Vagina (tissue), 2 donors: ENCODE data around the gene TFG. TPM values are rescaled to one million over a fixed set of nuclear protein-coding genes. Genes with fewer than 3 reads are reported as not detected.
"Not testable (repeated sequence)": the region's sequence is repeated elsewhere in the genome, so short reads cannot be mapped to it uniquely, and the experiment has no call there.

Experiments used
- DNase-seq, 2 donors: peaks; one replicate each; pipeline ENCODE4 v3.0.0-alpha.2; 2017; ENCODE audit errors: extremely low spot score in 2 of 2
- H3K27ac ChIP-seq: fragments of 200-600 bp; sonication (generic); one replicate; pipeline ENCODE4 v1.5.1; 2019
- H3K27me3 ChIP-seq: fragments of 200-600 bp; sonication (generic); one replicate; pipeline ENCODE4 v1.5.1; 2019
- H3K36me3 ChIP-seq, 2 donors: fragments of 200-600 bp; sonication (generic); one replicate each; pipeline ENCODE4 v1.5.1; 2017 to 2019
- H3K4me1 ChIP-seq: fragments of 200-600 bp; sonication (generic); one replicate; pipeline ENCODE4 v1.5.1; 2019
- H3K4me3 ChIP-seq, 2 donors: fragments of 200-600 bp; sonication (generic); 1 replicate in 1 of 2; 2 replicates in 1 of 2; pipeline ENCODE4 v1.5.1; 2016 to 2019
- H3K9me3 ChIP-seq: fragments of 200-600 bp; sonication (generic); one replicate; pipeline ENCODE4 v1.5.1; 2019
- CTCF ChIP-seq, 3 experiments: fragments of 450-650 bp in 2 of 3; fragments of 200-600 bp in 1 of 3; sonication (generic) in 1 of 3; IDR thresholded peaks; one replicate each; pipeline ENCODE4 v1.5.1; 2017 to 2019; ENCODE audit warnings: antibody characterized with exemption in 3 of 3, mild to moderate bottlenecking in 2 of 3, moderate library complexity in 2 of 3
- POLR2A ChIP-seq, 2 donors: fragments of 450-650 bp; IDR thresholded peaks; one replicate each; pipeline ENCODE4 v1.6.1; 2017; ENCODE audit warnings: antibody characterized with exemption in 2 of 2, mild to moderate bottlenecking in 2 of 2, moderate library complexity in 2 of 2
- POLR2AphosphoS5 ChIP-seq, 2 donors: sonication (generic); formaldehyde crosslinking; IDR thresholded peaks; one replicate each; pipeline ENCODE4 v1.9.0; 2017; ENCODE audit warnings: antibody characterized with exemption in 2 of 2, mild to moderate bottlenecking in 2 of 2, low read depth in 1 of 2; ENCODE audit not compliant: insufficient read depth in 1 of 2
- intact Hi-C: fragments of 100-400 bp; cut with DNase I; formaldehyde crosslinking; loops from one replicate; pipeline ENCODE4 v1.15.1; 2023
- total RNA-seq: library from RNA; depleted of rRNA; stranded (reverse); fragments of >200 nt; gene quantifications from one replicate; pipeline ENCODE4 v1.2.3, GENCODE V29; 2016

TFG gene
- 64.3 TPM for total RNA-seq

DNA sequence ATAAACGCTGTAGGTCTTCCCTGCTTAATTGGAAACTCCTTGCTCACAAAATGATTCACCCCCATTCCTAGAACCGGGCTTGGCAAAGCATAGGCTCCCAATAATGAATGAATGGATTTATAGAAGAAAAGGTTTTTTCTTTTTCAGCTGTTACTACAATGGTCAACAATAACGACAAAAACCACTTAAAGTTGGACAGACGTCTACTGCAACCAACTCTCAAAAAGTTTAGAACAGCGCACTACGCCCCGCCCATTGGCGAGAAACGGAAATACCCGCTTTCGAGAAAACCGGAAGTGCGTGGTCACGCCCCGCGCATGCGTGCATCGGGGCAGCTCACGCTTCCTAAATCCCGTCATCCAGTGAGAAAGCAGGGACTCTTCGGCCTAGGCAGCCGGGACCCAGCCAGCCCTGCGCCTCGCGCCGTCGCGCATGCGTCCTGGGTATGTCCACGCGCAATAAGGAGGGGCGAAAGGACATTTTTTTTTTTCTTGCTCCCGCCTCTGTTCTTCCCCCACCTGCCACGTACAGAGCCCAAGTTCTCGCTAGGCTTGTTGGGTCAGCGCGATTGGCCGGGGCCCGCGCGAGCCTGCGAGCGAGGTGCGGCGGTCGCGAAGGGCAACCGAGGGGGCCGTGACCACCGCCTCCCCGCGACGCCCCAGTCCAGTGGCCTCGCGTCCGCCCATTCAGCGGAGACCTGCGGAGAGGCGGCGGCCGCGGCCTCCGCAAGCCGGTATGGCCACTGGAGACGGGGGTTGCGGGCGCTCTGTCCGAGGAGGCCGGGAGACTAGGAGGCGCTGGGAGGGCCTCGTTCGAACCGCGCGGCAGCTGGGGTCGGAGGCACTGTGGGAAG lies at the start of gene TFG:
Gene TFG (plus strand): TSS at position 506 of the 853 bp plus-strand sequence. CDS start 4,192 bp downstream, outside the sequence.
- peak within 1 kb of the TSS; percentile 74 to 85 for H3K4me3 ChIP-seq
- H3K27me3 ChIP-seq = no peaks in the 10 kb centered on the region
- H3K4me1 ChIP-seq = peaks cover 43% of the 10 kb centered on the region
- peaks cover 0 to 6% of the 10 kb centered on the region in 2 donors for H3K36me3 ChIP-seq
- peak; percentile 99 for DNase-seq
- peak within 1 kb of the TSS; percentile 98 for H3K27ac ChIP-seq
- intact Hi-C loops = no loop called here
- TF ChIP-seq POLR2A (IDR thresholded peaks at IDR 0.05) (peak in 1 of 2 donors; percentile 52), POLR2AphosphoS5 (IDR thresholded peaks at IDR 0.05; ENCODE audit: insufficient read depth in 1 of 2, low read depth in 1 of 2) (peak; percentile 93 to 99), CTCF (IDR thresholded peaks at IDR 0.05) (no peak)
- no peaks in the 10 kb centered on the region for H3K9me3 ChIP-seq

DNA sequence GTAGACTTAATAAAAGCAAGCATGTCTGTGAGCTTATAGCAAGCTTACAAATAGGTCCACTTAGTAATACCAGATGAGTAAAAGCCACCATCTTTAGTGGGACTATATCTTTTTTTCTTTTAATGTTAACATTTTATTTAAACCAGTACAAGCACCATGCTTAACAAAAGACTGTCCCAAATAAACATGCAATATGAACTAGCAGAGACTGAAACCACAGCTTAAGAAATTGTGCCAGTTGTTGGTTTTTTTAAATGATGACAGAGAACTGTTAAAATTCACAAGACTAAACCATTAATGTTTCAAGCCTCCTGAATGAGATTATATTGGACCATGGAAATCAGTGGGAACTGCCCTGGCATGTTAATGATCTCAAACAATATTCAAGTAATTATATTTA lies 48.0 kb upstream of the TFG start:
- DNase-seq, H3K36me3 ChIP-seq, intact Hi-C loops, H3K9me3 ChIP-seq, H3K4me1 ChIP-seq, H3K27ac ChIP-seq, H3K27me3 ChIP-seq, H3K4me3 ChIP-seq: not testable (repeated sequence)

DNA sequence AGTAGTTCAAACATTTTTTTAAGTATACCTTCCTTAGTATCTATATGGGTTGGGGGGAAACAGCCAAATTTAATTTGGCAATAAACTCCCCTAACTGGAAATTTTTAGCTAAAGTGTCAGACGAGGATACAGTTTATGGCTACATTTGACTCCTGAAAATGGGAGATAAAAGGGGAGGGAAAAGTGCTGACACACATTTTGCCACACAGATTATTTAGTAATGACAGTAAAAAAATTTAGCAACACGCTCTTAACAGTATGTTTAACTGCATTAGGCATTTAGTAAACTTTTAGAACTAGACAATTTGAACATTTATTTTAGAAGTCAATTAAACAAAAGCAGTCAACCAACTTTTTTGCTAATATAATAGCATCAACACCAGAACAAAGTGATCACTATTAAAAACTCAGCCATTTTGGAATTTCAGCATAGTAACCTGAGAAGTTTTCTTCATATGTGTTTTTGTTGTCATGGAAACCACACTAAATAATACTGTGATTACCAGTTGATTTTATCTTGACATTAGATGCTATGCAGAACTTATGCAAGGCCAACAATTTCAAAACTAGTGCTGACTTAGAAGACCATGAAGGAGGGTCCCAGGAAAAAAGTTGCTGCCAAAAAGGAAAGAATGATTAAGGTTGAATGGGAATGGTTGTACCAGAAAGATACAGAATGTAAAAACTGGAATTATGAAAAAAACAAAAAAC lies 47.0 kb upstream of the TFG start:
- Histone ChIP-seq H3K4me1 (no peaks in the 10 kb centered on the region), H3K27ac (no peak overlapping the region), H3K9me3 (no peaks in the 10 kb centered on the region), H3K36me3 (no peaks in the 10 kb centered on the region), H3K27me3 (no peaks in the 10 kb centered on the region), H3K4me3 (no peak overlapping the region)
- TF ChIP-seq CTCF (IDR thresholded peaks at IDR 0.05) = no peak
- TF ChIP-seq POLR2A (IDR thresholded peaks at IDR 0.05) = no peak
- no peak for TF ChIP-seq POLR2AphosphoS5 (IDR thresholded peaks at IDR 0.05; ENCODE audit: insufficient read depth in 1 of 2, low read depth in 1 of 2)
- intact Hi-C loops = no loop called here
- no peak for DNase-seq

DNA sequence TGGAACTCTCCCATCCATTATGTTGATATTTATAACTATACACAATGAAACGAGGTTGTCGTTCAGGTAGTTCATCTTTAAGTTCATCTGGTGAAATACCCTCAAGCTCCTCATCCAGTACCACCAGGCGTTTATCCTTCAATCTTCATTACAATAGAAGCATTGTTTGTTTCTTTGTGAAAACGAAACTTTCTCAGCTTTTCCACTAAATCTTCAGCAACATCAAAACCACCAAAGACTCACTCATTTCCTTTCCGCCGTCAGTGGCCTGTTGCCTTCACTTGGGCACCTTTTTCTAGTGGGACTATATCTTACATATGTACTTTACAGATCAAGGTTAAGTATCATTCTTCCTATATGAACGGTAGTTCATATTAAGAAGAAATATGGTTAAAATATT lies 44.1 kb upstream of the TFG start:
- DNase-seq = no peak
- H3K27ac ChIP-seq = no peak overlapping the region
- H3K4me1 ChIP-seq = no peaks in the 10 kb centered on the region
- no peaks in the 10 kb centered on the region for H3K36me3 ChIP-seq
- H3K27me3 ChIP-seq = no peaks in the 10 kb centered on the region
- intact Hi-C loops = no loop called here
- no peak overlapping the region for H3K4me3 ChIP-seq
- no peaks in the 10 kb centered on the region for H3K9me3 ChIP-seq
- TF ChIP-seq CTCF (IDR thresholded peaks at IDR 0.05) = no peak
- no peak for TF ChIP-seq POLR2AphosphoS5 (IDR thresholded peaks at IDR 0.05; ENCODE audit: insufficient read depth in 1 of 2, low read depth in 1 of 2)
- no peak for TF ChIP-seq POLR2A (IDR thresholded peaks at IDR 0.05)

DNA sequence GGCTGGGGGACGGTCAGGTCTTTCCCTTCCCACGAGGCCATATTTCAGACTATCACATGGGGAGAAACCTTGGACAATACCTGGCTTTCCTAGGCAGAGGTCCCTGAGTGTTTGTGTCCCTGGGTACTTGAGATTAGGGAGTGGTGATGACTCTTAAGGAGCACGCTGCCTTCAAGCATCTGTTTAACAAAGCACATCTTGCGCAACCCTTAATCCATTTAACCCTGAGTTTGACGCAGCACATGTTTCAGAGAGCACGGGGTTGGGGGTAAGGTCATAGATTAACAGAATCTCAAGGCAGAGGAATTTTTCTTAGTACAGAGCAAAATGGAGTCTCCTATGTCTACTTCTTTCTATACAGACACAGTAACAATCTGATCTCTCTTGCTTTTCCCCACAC lies 42.6 kb upstream of the TFG start:
- H3K27ac ChIP-seq, intact Hi-C loops, H3K4me3 ChIP-seq, DNase-seq, H3K9me3 ChIP-seq, H3K36me3 ChIP-seq, H3K27me3 ChIP-seq, H3K4me1 ChIP-seq: not testable (repeated sequence)

DNA sequence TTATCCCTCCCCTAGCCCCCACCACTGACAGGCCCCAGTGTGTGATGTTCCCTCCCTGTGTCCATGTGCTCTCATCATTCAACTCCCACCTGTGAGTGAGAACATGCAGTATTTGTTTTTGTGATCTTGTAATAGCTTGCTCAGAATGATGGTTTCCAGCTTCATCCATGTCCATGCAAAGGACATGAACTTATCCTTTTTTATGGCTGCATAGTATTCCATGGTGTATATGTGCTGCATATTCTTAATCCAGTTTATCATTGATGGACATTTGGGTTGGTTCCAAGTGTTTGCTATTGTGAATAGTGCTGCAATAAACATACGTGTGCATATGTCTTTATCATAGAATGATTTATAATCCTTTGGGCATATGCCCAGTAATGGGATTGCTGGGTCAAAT lies 42.0 kb upstream of the TFG start:
- DNase-seq, H3K9me3 ChIP-seq, intact Hi-C loops, H3K27ac ChIP-seq, H3K4me1 ChIP-seq, H3K36me3 ChIP-seq, H3K27me3 ChIP-seq, H3K4me3 ChIP-seq: not testable (repeated sequence)

DNA sequence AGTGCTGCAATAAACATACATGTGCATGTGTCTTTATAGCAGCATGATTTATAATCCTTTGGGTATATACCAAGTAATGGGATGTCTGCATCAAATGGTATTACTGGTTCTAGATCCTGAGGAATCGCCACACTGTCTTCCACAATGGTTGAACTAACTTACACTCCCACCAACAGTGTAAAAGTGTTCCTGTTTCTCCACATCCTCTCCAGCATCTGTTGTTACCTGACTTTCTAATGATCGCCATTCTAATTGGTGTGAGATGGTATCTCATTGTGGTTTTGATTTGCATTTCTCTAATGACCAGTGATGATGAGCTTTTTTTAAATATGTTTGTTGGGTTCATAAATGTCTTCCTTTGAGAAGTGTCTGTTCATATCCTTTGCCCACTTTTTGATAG lies 38.3 kb upstream of the TFG start:
- H3K4me1 ChIP-seq, H3K36me3 ChIP-seq, H3K27ac ChIP-seq, H3K9me3 ChIP-seq, H3K27me3 ChIP-seq, intact Hi-C loops, DNase-seq, H3K4me3 ChIP-seq: not testable (repeated sequence)
